Hematopoietic multipotent progenitor cell treated with erythropoietin and hydrocortisone succinate and interleukin-3 and kit ligand, for 4 days (in vitro differentiated cells): ENCODE data around the gene LRCH3.
A peak's percentile ranks its signal among the peaks of the same experiment; 100 is the strongest.
"Not testable (repeated sequence)": the region's sequence is repeated elsewhere in the genome, so short reads cannot be mapped to it uniquely, and the experiment has no call there.

Experiments
- DNase-seq: peaks from one replicate; pipeline ENCODE4 v3.0.0-alpha.2; 2015

The LRCH3 gene

GRCh38 chr3:197837282-197837681 is 46.2 kb downstream of the LRCH3 start:
- no peak for DNase-seq

GRCh38 chr3:197841789-197842188 is 50.7 kb downstream of the LRCH3 start:
- DNase-seq = no peak

GRCh38 chr3:197846491-197846890 is 55.4 kb downstream of the LRCH3 start:
- no peak for DNase-seq

GRCh38 chr3:197847866-197848401 is 56.9 kb downstream of the LRCH3 start:
- DNase-seq = peak; percentile 68

- DNase-seq = no peak
Observed at GRCh38 chr3:197854596-197855343, 63.7 kb downstream of the LRCH3 start.

- DNase-seq = no peak
Observed at GRCh38 chr3:197855571-197855970, 64.5 kb downstream of the LRCH3 start.

- no peak for DNase-seq
Observed at GRCh38 chr3:197856199-197856816, 65.3 kb downstream of the LRCH3 start.

GRCh38 chr3:197858133-197858532 is 67.1 kb downstream of the LRCH3 start:
- no peak for DNase-seq

- DNase-seq = no peak
Observed at GRCh38 chr3:197858598-197858997, 67.5 kb downstream of the LRCH3 start.

GRCh38 chr3:197866035-197866434 is 75.0 kb downstream of the LRCH3 start:
- DNase-seq = no peak

GRCh38 chr3:197873329-197873728 is 82.3 kb downstream of the LRCH3 start:
- DNase-seq = no peak

GRCh38 chr3:197874064-197874463 is 83.0 kb downstream of the LRCH3 start:
- no peak for DNase-seq

GRCh38 chr3:197874653-197875052 is 83.6 kb downstream of the LRCH3 start:
- DNase-seq = no peak

- no peak for DNase-seq
Observed at GRCh38 chr3:197877902-197878301, 86.8 kb downstream of the LRCH3 start.

GRCh38 chr3:197878427-197878826 is 87.4 kb downstream of the LRCH3 start:
- DNase-seq = peak; percentile 73

GRCh38 chr3:197880491-197881269 is 89.6 kb downstream of the LRCH3 start:
- DNase-seq = no peak

- DNase-seq = no peak
Observed at GRCh38 chr3:197881270-197881969, 90.4 kb downstream of the LRCH3 start.

- no peak for DNase-seq
Observed at GRCh38 chr3:197881970-197882338, 90.9 kb downstream of the LRCH3 start.

- peak; percentile 35 for DNase-seq
Observed at GRCh38 chr3:197882586-197882985, 91.5 kb downstream of the LRCH3 start.

GRCh38 chr3:197883541-197883940 is 92.5 kb downstream of the LRCH3 start:
- DNase-seq = no peak

- not testable (repeated sequence) for DNase-seq
Observed at GRCh38 chr3:197884330-197884729, 93.3 kb downstream of the LRCH3 start.

- DNase-seq = not testable (repeated sequence)
Observed at GRCh38 chr3:197886052-197886451, 95.0 kb downstream of the LRCH3 start.
